GM12872 (cell line): ENCODE measurements around the gene HLCS.

Source experiments
- CTCF ChIP-seq: IDR thresholded peaks from 3 replicates; pipeline ENCODE4 v1.5.1; 2011; ENCODE audit warnings: low read depth, mild to moderate bottlenecking, low read length, moderate library complexity; ENCODE audit not compliant: insufficient read depth

HLCS gene

GRCh38 chr21:36890086-36890485 is 76.4 kb downstream of the HLCS start:
- TF ChIP-seq CTCF = no peak

- no peak for TF ChIP-seq CTCF
These were observed 77.1 kb downstream of the HLCS start for GRCh38 chr21:36889401-36889800.

DNA sequence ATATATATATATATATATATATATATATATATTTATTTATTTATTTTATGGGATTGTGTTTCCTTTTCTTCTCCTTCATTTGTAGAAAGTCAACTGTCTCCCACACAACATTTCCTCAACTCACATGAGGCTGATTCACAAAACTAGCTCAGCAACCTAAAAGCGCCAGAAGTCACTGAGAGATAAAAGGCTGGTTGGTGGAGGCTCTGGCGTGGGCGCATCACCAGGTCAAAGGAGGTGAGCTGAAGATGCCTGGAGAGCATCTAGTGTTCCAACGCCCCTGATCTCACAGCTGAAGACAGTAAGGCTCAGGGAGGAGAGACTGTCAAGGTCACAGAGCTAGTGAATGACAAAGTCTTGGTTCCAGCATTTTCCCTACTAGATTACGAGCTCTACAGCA is 78.0 kb downstream of the HLCS start:
- TF ChIP-seq CTCF = no peak

DNA sequence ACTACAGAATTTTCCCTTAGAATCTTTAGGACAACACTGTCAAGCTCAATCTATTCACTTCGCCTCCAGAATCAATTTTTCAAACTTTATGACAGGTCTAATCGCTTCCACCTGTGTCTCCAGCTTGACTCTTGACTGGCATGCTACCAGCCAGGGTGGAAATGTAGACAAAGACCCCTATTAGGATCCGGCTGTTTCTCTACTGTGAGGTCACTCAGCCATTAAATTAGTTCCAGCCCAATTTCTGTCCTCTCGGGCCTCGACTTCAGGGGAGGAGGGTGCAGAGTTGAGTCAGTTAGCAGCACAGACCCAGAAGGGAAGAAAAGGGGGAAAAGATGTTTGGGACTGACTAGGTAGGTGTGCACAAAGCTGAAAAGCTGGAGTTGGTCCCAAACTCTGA is 78.5 kb downstream of the HLCS start:
- TF ChIP-seq CTCF = no peak

DNA sequence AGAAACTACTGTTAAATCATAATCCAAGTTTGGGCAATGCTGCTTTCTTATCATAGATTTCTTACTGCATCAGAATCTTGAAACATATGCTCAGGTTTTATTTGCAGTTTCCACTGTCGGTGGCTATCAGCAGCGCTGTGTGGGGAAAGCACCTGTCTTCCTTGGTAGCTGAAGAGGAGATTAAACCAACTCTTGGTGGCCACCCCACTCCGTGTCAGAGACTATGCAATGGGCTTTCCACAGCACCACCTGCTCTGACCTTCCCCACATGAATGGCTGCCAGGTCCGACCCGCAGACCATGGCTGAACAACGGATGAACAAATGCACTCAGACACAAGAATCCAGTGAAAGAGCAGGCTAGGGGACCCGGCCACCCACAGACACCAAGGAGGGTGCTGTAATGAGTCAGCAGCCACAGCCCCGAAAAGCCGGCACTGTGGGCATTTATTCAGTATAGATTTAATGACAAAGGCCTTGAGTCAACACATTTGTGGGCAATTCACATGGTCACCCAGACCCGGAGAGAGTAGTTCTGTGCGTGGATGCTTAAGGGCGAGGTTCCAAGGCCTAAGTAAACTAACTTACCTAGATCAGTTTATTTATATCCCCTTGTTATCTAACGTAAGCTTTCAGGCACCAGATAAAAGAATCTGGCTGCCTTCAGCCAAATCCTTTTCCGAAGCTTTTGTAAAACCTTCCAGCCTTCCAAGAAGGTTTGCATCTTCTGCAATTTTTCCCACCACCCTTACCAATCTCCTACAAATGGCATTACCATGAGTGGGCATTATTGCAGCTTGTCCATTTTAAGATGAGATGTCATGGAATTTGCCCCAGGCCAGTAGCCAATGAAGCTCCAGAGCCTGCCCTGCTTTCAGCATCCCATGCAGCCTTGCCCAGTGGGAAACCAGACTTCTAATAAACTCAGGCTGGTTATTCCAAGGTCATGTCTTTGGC is 82.7 kb downstream of the HLCS start:
- no peak for TF ChIP-seq CTCF

- TF ChIP-seq CTCF = no peak
These were observed 83.7 kb downstream of the HLCS start for GRCh38 chr21:36882776-36883175.

GRCh38 chr21:36881228-36881627 is 85.2 kb downstream of the HLCS start:
- TF ChIP-seq CTCF = no peak
